IPS-20b (cell line): ENCODE measurements around the gene AGFG2.
A peak's percentile ranks its signal among the peaks of the same experiment; 100 is the strongest.
"Not testable (repeated sequence)": the region's sequence is repeated elsewhere in the genome, so short reads cannot be mapped to it uniquely, and the experiment has no call there.

ENCODE experiments used
- H3K27ac ChIP-seq: one replicate; pipeline ENCODE4 v1.5.1; 2013; ENCODE audit warnings: low read length
- H3K27me3 ChIP-seq: 2 replicates; pipeline ENCODE4 v1.6.1; 2013; ENCODE audit warnings: mild to moderate bottlenecking, low read length, inconsistent platforms; ENCODE audit not compliant: insufficient read depth
- H3K36me3 ChIP-seq: 2 replicates; pipeline ENCODE4 v1.6.1; 2013; ENCODE audit warnings: low read depth, mild to moderate bottlenecking, inconsistent platforms, low read length, moderate library complexity; ENCODE audit not compliant: insufficient read depth
- H3K4me1 ChIP-seq: 2 replicates; pipeline ENCODE4 v1.6.1; 2013; ENCODE audit warnings: mild to moderate bottlenecking, control low read depth, inconsistent platforms, low read length, moderate library complexity; ENCODE audit not compliant: insufficient read depth
- H3K4me3 ChIP-seq: 2 replicates; pipeline ENCODE4 v1.5.1; 2013; ENCODE audit warnings: mild to moderate bottlenecking, low read length, inconsistent platforms
- H3K9ac ChIP-seq: 2 replicates; pipeline ENCODE4 v1.6.1; 2013; ENCODE audit warnings: low read depth, mild to moderate bottlenecking, inconsistent platforms, low read length, moderate library complexity
- H3K9me3 ChIP-seq: 2 replicates; pipeline ENCODE4 v1.6.1; 2013; ENCODE audit warnings: mild to moderate bottlenecking, low read depth, low read length, inconsistent platforms; ENCODE audit not compliant: insufficient read depth

The AGFG2 gene

GRCh38 chr7:100561491-100562194 is 22.6 kb downstream of the AGFG2 start:
- peaks cover 4% of the 10 kb centered on the region; the same call in 1 of the 2 replicates for H3K36me3 ChIP-seq
- H3K27me3 ChIP-seq, result no peaks in the 10 kb centered on the region
- no peak overlapping the region for H3K27ac ChIP-seq
- H3K9ac ChIP-seq, result no peak overlapping the region
- no peak overlapping the region for H3K4me3 ChIP-seq
- no peaks in the 10 kb centered on the region for H3K9me3 ChIP-seq
- H3K4me1 ChIP-seq, result no peaks in the 10 kb centered on the region

DNA sequence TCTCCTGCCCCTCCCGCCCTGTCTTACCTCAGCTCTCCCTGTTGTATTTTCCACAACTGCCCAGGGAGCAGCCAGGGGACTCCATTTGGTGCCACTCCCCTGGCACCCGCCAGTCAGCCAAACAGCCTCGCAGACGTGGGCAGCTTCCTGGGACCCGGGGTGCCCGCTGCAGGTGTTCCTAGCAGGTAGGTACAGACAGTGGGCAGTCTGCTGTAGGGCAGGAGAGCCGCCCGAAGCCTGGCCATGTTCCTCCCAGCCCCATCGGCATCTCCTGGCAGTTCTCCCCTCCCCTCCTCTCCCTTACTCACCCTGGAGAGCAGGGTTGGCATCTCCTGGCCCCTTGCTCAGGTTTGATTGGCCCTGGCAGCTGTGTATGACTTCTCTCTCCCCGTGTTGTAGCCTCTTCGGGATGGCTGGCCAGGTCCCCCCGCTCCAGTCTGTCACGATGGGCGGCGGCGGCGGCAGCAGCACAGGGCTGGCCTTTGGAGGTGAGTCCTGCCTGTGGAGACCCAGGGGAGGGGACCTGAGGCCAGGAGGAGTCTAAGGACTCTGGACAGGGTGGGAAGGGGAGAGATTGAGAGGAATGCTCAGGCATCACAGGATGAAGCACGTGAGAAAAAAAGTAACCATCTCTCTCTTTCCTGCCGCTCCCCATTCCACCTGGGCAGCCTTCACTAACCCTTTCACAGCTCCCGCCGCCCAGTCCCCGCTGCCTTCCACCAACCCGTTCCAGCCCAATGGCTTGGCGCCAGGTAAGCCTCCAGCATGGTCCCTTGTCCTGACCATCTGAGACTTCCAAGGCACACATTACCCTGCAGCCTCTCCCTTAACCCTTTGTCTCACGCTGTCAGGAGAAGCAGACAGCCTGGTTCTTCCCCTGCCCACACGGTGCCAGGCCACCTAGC is 23.4 kb downstream of the AGFG2 start:
- Histone ChIP-seq H3K27ac (no peak overlapping the region), H3K9ac (no peak overlapping the region), H3K27me3 (no peaks in the 10 kb centered on the region), H3K36me3 (0 out of 2 replicates have a peak, but pooled peaks cover 3% of the 10 kb centered on the region), H3K4me3 (no peak overlapping the region), H3K9me3 (no peaks in the 10 kb centered on the region), H3K4me1 (no peaks in the 10 kb centered on the region)

DNA sequence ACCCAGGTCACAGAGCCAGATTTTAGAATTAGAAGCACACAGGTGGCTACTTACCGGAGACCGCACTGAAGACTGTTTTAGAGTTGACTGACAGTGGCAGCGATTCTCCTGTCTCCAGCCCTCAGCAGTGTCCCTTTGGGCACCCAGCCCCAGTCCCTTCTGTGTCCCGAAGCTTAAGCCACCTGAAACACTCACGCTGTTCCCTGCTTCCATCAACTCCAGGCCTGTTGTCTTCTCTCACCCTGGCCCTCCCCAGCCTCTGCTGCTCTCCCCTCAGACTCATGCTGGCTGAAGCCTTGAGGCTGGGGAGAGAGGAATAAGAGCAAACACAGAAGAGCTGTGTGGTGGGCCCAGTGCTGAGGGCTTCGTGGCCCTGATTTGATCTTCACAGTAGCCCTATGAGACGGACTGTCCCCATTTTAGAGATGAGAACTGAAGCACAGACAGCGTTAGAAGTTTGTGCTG is 24.1 kb downstream of the AGFG2 start:
- H3K27ac ChIP-seq, result no peak overlapping the region
- no peak overlapping the region for H3K4me3 ChIP-seq
- H3K36me3 ChIP-seq, result 0 out of 2 replicates have a peak, but pooled peaks cover 3% of the 10 kb centered on the region
- no peaks in the 10 kb centered on the region for H3K27me3 ChIP-seq
- no peaks in the 10 kb centered on the region for H3K9me3 ChIP-seq
- H3K4me1 ChIP-seq, result no peaks in the 10 kb centered on the region
- H3K9ac ChIP-seq, result no peak overlapping the region

DNA sequence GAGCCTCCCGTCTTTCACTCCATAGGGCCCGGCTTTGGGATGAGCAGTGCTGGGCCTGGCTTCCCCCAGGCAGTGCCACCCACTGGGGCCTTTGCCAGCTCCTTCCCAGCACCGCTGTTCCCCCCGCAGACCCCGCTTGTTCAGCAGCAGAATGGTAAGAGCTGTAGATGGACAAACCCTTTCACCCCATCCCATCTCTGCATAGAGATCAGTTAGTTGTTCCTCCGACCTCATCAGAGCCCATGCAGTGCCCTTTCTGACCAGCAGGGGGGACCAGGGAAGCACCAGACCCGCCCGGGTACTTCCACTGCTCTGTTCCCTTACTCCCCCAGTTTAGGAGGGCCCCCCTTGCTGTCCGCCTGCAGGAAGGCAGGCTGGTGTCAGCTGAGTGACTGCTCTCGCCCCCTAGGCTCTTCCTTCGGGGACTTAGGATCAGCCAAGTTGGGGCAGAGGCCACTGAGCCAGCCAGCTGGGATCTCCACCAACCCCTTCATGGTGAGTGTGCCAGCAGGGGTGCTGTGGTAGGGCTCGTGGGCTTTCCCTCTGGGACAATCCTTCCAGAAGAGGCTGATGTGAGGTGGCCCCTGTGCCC is 24.9 kb downstream of the AGFG2 start:
- Histone ChIP-seq H3K9ac (no peak overlapping the region), H3K9me3 (no peaks in the 10 kb centered on the region), H3K27me3 (peaks cover 5% of the 10 kb centered on the region; the same call in 1 of the 2 replicates), H3K36me3 (0 out of 2 replicates have a peak, but pooled peaks cover 3% of the 10 kb centered on the region), H3K4me3 (no peak overlapping the region), H3K4me1 (no peaks in the 10 kb centered on the region), H3K27ac (no peak overlapping the region)

GRCh38 chr7:100564405-100564804 is 25.4 kb downstream of the AGFG2 start:
- H3K36me3 ChIP-seq, H3K9ac ChIP-seq, H3K27ac ChIP-seq: not testable (repeated sequence)

GRCh38 chr7:100565133-100565571 is 26.1 kb downstream of the AGFG2 start:
- H3K9ac ChIP-seq, result no peak overlapping the region
- H3K36me3 ChIP-seq, result 0 out of 2 replicates have a peak, but pooled peaks cover 3% of the 10 kb centered on the region
- no peaks in the 10 kb centered on the region for H3K9me3 ChIP-seq
- no peaks in the 10 kb centered on the region for H3K4me1 ChIP-seq
- H3K27ac ChIP-seq, result no peak overlapping the region
- peaks cover 9% of the 10 kb centered on the region; the same call in 1 of the 2 replicates for H3K27me3 ChIP-seq
- H3K4me3 ChIP-seq, result no peak overlapping the region

More at GRCh38 chr7:100564405-100564804, 25.4 kb downstream of the AGFG2 start:
- H3K4me1 ChIP-seq, H3K27me3 ChIP-seq, H3K4me3 ChIP-seq, H3K9me3 ChIP-seq: not testable (repeated sequence)

- no peaks in the 10 kb centered on the region; the same call in 1 of the 2 replicates for H3K4me1 ChIP-seq
- peaks cover 15% of the 10 kb centered on the region; the same call in 1 of the 2 replicates for H3K27me3 ChIP-seq
- 0 out of 2 replicates have a peak, but pooled peaks cover 3% of the 10 kb centered on the region for H3K36me3 ChIP-seq
- no peak overlapping the region for H3K27ac ChIP-seq
- no peaks in the 10 kb centered on the region for H3K9me3 ChIP-seq
- no peak overlapping the region for H3K4me3 ChIP-seq
- H3K9ac ChIP-seq, result no peak overlapping the region
These were observed 27.1 kb downstream of the AGFG2 start for GRCh38 chr7:100566018-100566531.

DNA sequence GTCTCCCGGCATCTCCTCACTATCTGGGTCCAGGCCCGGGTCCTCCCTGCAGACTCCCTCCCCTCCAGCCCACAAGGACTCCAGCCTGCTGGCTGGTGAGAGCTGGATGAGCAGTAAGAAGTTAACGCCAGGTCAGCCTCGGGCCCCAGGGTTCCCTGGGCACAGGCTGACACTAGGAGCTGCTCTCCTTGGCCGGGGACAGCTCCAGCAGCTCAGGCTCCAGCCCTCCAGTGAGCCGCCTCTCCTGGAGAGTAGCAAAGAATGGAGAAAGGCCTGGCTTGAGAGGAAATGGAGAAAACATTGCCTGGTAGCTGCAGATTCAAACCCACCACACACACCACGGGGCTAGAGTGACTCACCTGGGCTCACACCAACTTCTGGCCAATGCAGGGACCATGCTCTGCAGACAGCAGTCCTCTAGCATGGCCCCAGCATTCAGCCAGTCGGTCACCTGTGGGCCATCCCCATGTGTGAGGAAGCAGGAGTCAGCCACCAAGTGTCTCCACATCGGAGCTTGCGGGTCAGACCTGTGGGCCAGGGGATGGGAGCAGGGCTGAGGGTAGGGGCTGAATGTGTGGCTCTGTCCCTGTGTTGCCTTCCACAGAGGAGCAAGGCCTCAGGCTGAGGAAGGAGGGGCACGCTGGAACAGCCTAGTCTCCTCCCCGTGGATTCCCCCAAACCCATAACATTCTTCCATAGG is 28.2 kb downstream of the AGFG2 start:
- 0 out of 2 replicates have a peak overlapping the region, but pooled peaks have one; percentile 8 for H3K9ac ChIP-seq

GRCh38 chr7:100567751-100568175 is 28.8 kb downstream of the AGFG2 start:
- 0 out of 2 replicates have a peak, but pooled peaks cover 3% of the 10 kb centered on the region for H3K36me3 ChIP-seq
- 0 out of 2 replicates have a peak overlapping the region, but pooled peaks have one; percentile 8 for H3K9ac ChIP-seq
- H3K27ac ChIP-seq, result no peak overlapping the region
- H3K27me3 ChIP-seq, result peaks cover 24% of the 10 kb centered on the region; the same call in 1 of the 2 replicates
- H3K4me1 ChIP-seq, result peaks cover 10% of the 10 kb centered on the region
- H3K4me3 ChIP-seq, result no peak overlapping the region
- H3K9me3 ChIP-seq, result no peaks in the 10 kb centered on the region

More for the DNA sequence above, 28.2 kb downstream of the AGFG2 start:
- H3K4me1 ChIP-seq, result peaks cover 10% of the 10 kb centered on the region
- H3K27ac ChIP-seq, result no peak overlapping the region
- no peak overlapping the region for H3K4me3 ChIP-seq
- H3K9me3 ChIP-seq, result no peaks in the 10 kb centered on the region
- peaks cover 24% of the 10 kb centered on the region; the same call in 1 of the 2 replicates for H3K27me3 ChIP-seq
- 0 out of 2 replicates have a peak, but pooled peaks cover 3% of the 10 kb centered on the region for H3K36me3 ChIP-seq

DNA sequence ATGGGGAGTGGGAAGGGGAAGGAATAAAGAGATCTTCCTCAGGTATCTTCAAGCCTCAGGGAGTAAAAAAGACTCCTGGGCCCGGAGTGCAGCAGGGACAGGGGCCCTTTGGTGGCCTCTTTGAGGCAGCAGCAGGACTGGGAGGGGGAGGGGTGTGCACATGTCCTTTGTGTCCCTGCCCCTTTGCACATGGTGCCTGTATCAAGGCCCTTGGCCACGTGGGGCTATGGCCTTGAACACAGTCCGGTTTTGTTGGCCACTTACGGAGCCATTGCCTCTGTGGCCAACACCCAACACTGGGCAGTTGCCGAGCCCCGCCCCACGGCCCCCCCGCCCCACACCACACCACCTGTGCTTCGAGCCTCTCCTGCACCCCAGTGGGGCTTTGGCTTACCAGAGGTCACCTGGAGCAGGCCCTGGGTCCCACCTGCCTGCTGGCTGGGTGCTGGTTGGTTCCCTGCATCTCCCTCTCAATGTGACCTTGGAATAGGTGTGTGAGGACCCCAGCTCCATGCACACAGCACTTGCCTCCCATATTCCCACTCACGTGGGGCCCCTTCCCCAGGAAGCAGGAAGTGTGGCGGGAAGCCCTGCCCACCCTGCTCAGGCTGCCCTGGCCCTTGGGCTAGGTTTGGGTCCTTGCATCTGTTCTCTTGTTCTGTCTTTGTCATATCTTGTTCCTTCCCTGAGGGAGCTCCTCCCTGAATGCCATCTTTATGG is 29.3 kb downstream of the AGFG2 start:
- H3K27ac ChIP-seq, result no peak overlapping the region

More for the DNA sequence above, 29.3 kb downstream of the AGFG2 start:
- Histone ChIP-seq H3K36me3 (no peaks in the 10 kb centered on the region), H3K27me3 (peaks cover 24% of the 10 kb centered on the region; the same call in 1 of the 2 replicates), H3K9ac (no peak overlapping the region), H3K4me1 (peaks cover 10% of the 10 kb centered on the region), H3K4me3 (no peak overlapping the region), H3K9me3 (no peaks in the 10 kb centered on the region)
